K562 (cell line): ENCODE measurements around the gene APOC4. TPM values are rescaled to one million over a fixed set of nuclear protein-coding genes. Genes with fewer than 3 reads are reported as not detected.

Experiments
- ATAC-seq: fragments of 200-7000 bp; cut with Tn5 transposase; 3 replicates; pipeline ENCODE4 v1.9.1; 2020; ENCODE audit warnings: moderate library complexity
- BruUV-seq: library from RNA; stranded (reverse); fragments of 400-500 nt; replicated peaks from 2 replicates; lab custom pipeline; 2021; lab: Mats Ljungman, UMichigan
- CTCF ChIA-PET: fragments of 300-600 bp; formaldehyde crosslinking; extraction: SDS; loops from one replicate; lab custom pipeline; 2021; ENCODE audit warnings: low intra/inter-chr PET ratio; lab: Yijun Ruan, JAX
- POLR2A ChIA-PET: fragments of 300-600, 350-650 bp; sonication (Branson Sonifier 250); formaldehyde crosslinking; extraction: SDS; loops from one replicate; lab custom pipeline; 2021; ENCODE audit warnings: antibody characterized with exemption, inconsistent platforms; lab: Yijun Ruan, JAX
- DNase-seq, 4 experiments: peaks; one replicate each; pipeline versions ENCODE4 v3.0.0 to v3.0.0-alpha.2; 2011 to 2018; ENCODE audit warnings: low spot score in 3 of 4, mixed read lengths in 3 of 4; ENCODE audit errors: extremely low read depth in 1 of 4
- FAIRE-seq: peaks from 2 replicates; lab custom pipeline; 2011; peaks lifted over from hg19 to GRCh38; lab: Jason Lieb, UNC
- H2AFZ ChIP-seq: 2 replicates; pipeline ENCODE4 v1.6.0; 2011; ENCODE audit warnings: low read depth, low read length, control low read depth, inconsistent platforms
- H3K27ac ChIP-seq: fragments of 200-600 bp; 3 replicates; pipeline ENCODE4 v1.8.0; 2011; ENCODE audit warnings: low read depth, mild to moderate bottlenecking, control low read depth, inconsistent platforms, low read length, moderate library complexity, mixed read lengths; ENCODE audit errors: extremely low read depth
- H3K27me3 ChIP-seq, 2 experiments: fragments of 300-600 bp in 1 of 2; 2 replicates in 1 of 2; 3 replicates in 1 of 2; pipeline versions ENCODE4 v1.6.0 to v1.8.0; 2011; ENCODE audit warnings: inconsistent platforms in 2 of 2, low read length in 2 of 2, mild to moderate bottlenecking in 1 of 2, mixed read lengths in 1 of 2, moderate library complexity in 1 of 2; ENCODE audit not compliant: control insufficient read depth in 2 of 2, insufficient read depth in 2 of 2
- H3K36me3 ChIP-seq: fragments of 300-600 bp; 3 replicates; pipeline ENCODE4 v1.8.0; 2011; ENCODE audit warnings: mild to moderate bottlenecking, low read length, inconsistent platforms; ENCODE audit not compliant: control insufficient read depth, insufficient read depth
- H3K4me1 ChIP-seq, 2 experiments: fragments of 200-600 bp in 1 of 2; replicated peaks in 1 of 2; 2 replicates in 1 of 2; 3 replicates in 1 of 2; pipeline versions ENCODE4 v1.5.1 to v1.8.0; 2011; ENCODE audit warnings: inconsistent platforms in 2 of 2, low read length in 2 of 2, mild to moderate bottlenecking in 1 of 2, mixed read lengths in 1 of 2, moderate library complexity in 1 of 2; ENCODE audit not compliant: control insufficient read depth in 2 of 2, insufficient read depth in 2 of 2
- H3K4me2 ChIP-seq: 2 replicates; pipeline ENCODE4 v1.6.1; 2011; ENCODE audit warnings: low read length, control low read depth, inconsistent platforms, mixed read lengths; ENCODE audit not compliant: insufficient read depth
- H3K4me3 ChIP-seq: fragments of 200-600 bp; sonication (generic), shearing (Covaris generic); 2 replicates; pipeline ENCODE4 v1.5.1; 2016; ENCODE audit warnings: control low read depth, inconsistent platforms
- H3K79me2 ChIP-seq: fragments of 200-600 bp; 3 replicates; pipeline ENCODE4 v1.8.0; 2011; ENCODE audit warnings: low read length, inconsistent platforms; ENCODE audit not compliant: control insufficient read depth, insufficient read depth
- H3K9ac ChIP-seq, 2 experiments: 2 replicates each; pipeline versions ENCODE4 v1.6.0 to v1.6.1; 2011; ENCODE audit warnings: low read depth in 2 of 2, low read length in 2 of 2, control low read depth in 1 of 2, inconsistent platforms in 1 of 2, mild to moderate bottlenecking in 1 of 2, mixed read lengths in 1 of 2; ENCODE audit not compliant: insufficient read depth in 1 of 2
- H3K9me1 ChIP-seq: one replicate; pipeline ENCODE4 v1.6.0; 2011; ENCODE audit warnings: inconsistent platforms, mild to moderate bottlenecking, low read length, moderate library complexity; ENCODE audit not compliant: control insufficient read depth, insufficient read depth
- H3K9me3 ChIP-seq: replicated peaks from 2 replicates; pipeline ENCODE4 v1.5.1; 2011; ENCODE audit warnings: low read depth, low read length, inconsistent platforms; ENCODE audit not compliant: control insufficient read depth, insufficient read depth
- H4K20me1 ChIP-seq: replicated peaks from 2 replicates; pipeline ENCODE4 v1.6.1; 2011; ENCODE audit warnings: low read length, inconsistent platforms, mixed read lengths; ENCODE audit not compliant: control insufficient read depth, insufficient read depth
- DDX20 ChIP-seq: fragments of 450-650 bp; IDR thresholded peaks from 2 replicates; pipeline ENCODE4 v1.6.1; 2016; ENCODE audit warnings: missing genetic modification characterization, low read depth, mild to moderate bottlenecking, missing compliant biosample characterization, moderate library complexity
- FOSL1 ChIP-seq: fragments of 200-800 bp; sonication (Bioruptor generic); conservative IDR thresholded peaks from 2 replicates; pipeline ENCODE4 v1.6.1; 2016; ENCODE audit warnings: missing genetic modification characterization, missing compliant biosample characterization
- GATA2 ChIP-seq: sonication (generic); formaldehyde crosslinking; IDR thresholded peaks from 2 replicates; pipeline ENCODE4 v1.4.0; 2020; ENCODE audit warnings: mild to moderate bottlenecking, missing genetic modification reagents
- GTF2F1 ChIP-seq: IDR thresholded peaks from 2 replicates; pipeline ENCODE4 v1.6.1; 2011; ENCODE audit warnings: low read depth, low read length, improper control_type of control experiment
- MAFK ChIP-seq: IDR thresholded peaks from 2 replicates; pipeline ENCODE4 v1.6.1; 2011; ENCODE audit warnings: low read length, improper control_type of control experiment
- WGBS: fragments of 100-300 bp; shearing (Covaris generic); methylation state at CpG from one replicate; pipeline ENCODE4 v1.1.6; 2016; ENCODE audit warnings: low coverage, mixed read lengths; ENCODE audit not compliant: insufficient coverage; ENCODE audit errors: missing lambda C conversion rate; 5-methylcytosine and 5-hydroxymethylcytosine counted together
- in situ Hi-C: fragments of 300-500 bp; cut with MboI; formaldehyde crosslinking; loops from 4 replicates; pipeline ENCODE4 v1.15.0; 2018; ENCODE audit warnings: inconsistent platforms, mixed read lengths
- intact Hi-C: fragments of 100-400 bp; cut with micrococcal nuclease; formaldehyde crosslinking; loops from 2 replicates; pipeline ENCODE4 v1.14.2; 2022
- polyA plus RNA-seq, 8 experiments: library from polyadenylated mRNA; depleted of rRNA in 4 of 8; stranded (reverse) in 5 of 8; unstranded in 3 of 8; fragments of >200 nt; fragmentation: Nextera tagmentation in 2 of 8; fragmentation: Illumina TruSeq in 1 of 8; extraction: Ambion mirVana in 2 of 8; extraction: Trizol in 1 of 8; gene quantifications; 2 replicates each; pipeline versions ENCODE4 v1.2.1 to v1.2.3, GENCODE V29; 2011 to 2014; ENCODE audit warnings: inconsistent platforms in 1 of 8, missing spikeins in 1 of 8
- total RNA-seq, 7 experiments: library from RNA; depleted of rRNA in 6 of 7; stranded (reverse); fragments of >200 nt in 6 of 7; fragmentation: Illumina TruSeq in 2 of 7; extraction: Trizol in 2 of 7; gene quantifications; 2 replicates each; pipeline versions ENCODE4 v1.2.1 to v1.2.3, GENCODE V29; 2011 to 2021; ENCODE audit warnings: low replicate concordance in 1 of 7

Gene APOC4
- total and polyA plus RNA-seq, 9 of the 15 experiments (the other 6 are each of a cell fraction or from before 2014, with no cell fraction given) = 0.46 TPM; not detected in 8

GRCh38 chr19:44960906-44961728 lies 19.1 kb downstream of the APOC4 start (continued):
- TF ChIP-seq MAFK = no peak
- no peak for TF ChIP-seq GTF2F1
- TF ChIP-seq DDX20 (tag) = no peak
- no peak for TF ChIP-seq FOSL1 (tag)

DNA sequence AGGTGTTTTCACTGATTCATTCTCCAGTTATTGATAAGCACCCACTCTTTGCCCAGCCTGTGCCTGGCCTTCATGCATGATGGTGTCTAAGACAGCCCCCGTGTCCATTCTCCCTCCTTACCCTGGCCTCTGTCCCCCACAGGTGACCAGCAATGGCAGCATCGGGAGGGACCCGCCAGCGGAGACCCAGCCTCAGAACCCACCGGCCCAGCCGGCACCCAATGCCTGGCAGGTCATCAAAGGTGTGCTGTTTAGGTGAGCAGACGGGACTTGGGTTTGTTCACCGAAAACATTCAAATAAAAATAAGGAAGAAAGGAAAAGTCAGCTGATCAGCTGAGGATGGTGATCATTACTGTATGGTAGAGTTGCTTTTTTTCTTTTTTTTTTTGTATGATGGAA lies 19.8 kb downstream of the APOC4 start:
- Histone ChIP-seq H3K4me1 (peaks cover 6 to 13% of the 10 kb centered on the region in 2 experiments; a peak in 4 of 5 replicates), H2AFZ (no peak overlapping the region), H4K20me1 (peaks cover 11% of the 10 kb centered on the region), H3K27ac (no peak overlapping the region), H3K9me3 (no peaks in the 10 kb centered on the region), H3K79me2 (peaks cover 46% of the 10 kb centered on the region), H3K36me3 (peaks cover 67% of the 10 kb centered on the region; the same call in 2 of the 3 replicates), H3K9ac (no peak overlapping the region), H3K4me2 (no peak overlapping the region), H3K9me1 (peaks cover 5% of the 10 kb centered on the region), H3K4me3 (no peak overlapping the region), H3K27me3 (no peaks in the 10 kb centered on the region)
- intact Hi-C loops (no loop called here), in situ Hi-C loops (no loop called here)
- no peak for FAIRE-seq
- TF ChIP-seq GATA2 = no peak
- 95% methylated on average over 5 of the region's 8 CpGs for WGBS
- no TSS peak for BruUV-seq
- no peak for DNase-seq
- ChIA-PET CTCF (no interaction called here), POLR2A (no interaction called here)
- ATAC-seq = no peak
